ENCODE data around the gene STARD5. TPM values are rescaled to one million over a fixed set of nuclear protein-coding genes. Genes with fewer than 3 reads are reported as not detected.

The STARD5 gene
- total RNA-seq: 17.0 and 18.7 TPM in 2 replicates

GRCh38 chr15:81323944-81324881 is at the start of gene STARD5:
Gene STARD5, minus strand, starts transcription at chr15:81324141. Its CDS starts 42 bp downstream, at chr15:81324099.

Other genes starting within 250 kb of the STARD5 start
- gene CFAP161, start 189.9 kb downstream of the STARD5 start, total RNA-seq: not detected in 2 replicates
- not detected in 2 replicates for gene IL16, start 127.3 kb downstream of the STARD5 start, total RNA-seq
- gene TMC3, start 50.1 kb upstream of the STARD5 start, total RNA-seq: not detected in 2 replicates

Measured in hair follicular keratinocyte (primary cell).